ENCODE results near the gene PTPRD.

PTPRD gene

DNA sequence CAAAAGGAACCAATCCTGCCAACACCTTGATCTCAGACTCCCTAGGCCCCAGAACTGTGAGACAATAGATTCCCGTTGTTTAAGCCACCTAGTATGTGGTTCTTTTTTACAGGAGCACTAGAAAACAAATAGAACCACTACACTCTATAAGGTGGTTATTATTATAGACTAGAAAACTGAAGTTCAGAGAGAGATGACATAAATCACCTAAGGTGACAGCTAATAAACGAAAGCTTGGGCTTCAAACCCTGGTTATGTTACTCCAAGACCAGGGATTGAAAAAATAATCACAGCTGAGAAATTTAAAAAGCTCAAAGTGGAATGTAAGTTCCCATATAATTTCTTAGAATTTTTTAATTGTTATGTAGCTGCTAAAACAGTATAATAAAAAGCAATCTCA lies 2097.1 kb downstream of the PTPRD start:
- no peak for DNase-seq (ENCODE audit: low read depth)

DNA sequence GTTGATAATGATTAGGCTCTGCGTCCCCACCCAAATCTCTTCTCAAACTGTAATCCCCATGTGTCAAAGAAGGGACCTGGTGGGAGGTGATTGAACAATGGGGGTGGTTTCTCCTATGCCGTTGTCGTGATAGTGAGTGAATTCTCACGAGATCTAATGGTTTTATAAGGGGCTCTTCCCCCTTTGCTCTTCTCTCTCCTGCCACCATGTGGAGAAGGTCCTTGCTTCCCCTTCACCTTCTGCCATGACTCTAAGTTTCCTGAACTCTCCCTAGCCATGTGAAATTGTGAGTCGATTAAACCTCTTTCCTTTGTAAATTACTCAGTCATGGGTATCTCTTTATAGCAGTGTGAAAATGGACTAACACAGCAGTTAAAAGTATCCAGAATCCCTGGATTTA lies 2098.0 kb downstream of the PTPRD start:
- no peak for DNase-seq (ENCODE audit: low read depth)

GRCh38 chr9:8508671-8509290 lies 2104.0 kb downstream of the PTPRD start:
- DNase-seq (ENCODE audit: low read depth) = no peak

GRCh38 chr9:8494571-8494970 lies 2118.2 kb downstream of the PTPRD start:
- DNase-seq (ENCODE audit: low read depth) = no peak

DNA sequence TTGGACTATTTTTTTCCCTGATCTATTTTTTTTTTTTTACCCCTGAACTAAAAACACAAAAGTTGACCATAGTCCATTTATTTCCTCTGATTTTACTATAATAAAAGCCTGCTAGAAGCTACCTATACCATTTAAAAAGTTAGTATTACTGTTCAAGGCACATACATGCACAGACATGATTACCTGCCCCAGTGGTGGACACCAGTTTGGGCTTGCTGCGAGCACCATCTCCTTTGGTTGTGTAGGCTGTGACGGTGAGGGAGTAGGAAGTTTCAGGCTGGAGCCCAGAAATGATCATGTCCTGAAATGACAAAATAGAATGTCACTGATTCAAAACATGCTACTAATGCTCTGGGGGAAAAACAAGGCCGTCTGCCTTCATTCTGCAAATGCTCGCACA lies 2120.1 kb downstream of the PTPRD start:
- DNase-seq (ENCODE audit: low read depth) = no peak

DNA sequence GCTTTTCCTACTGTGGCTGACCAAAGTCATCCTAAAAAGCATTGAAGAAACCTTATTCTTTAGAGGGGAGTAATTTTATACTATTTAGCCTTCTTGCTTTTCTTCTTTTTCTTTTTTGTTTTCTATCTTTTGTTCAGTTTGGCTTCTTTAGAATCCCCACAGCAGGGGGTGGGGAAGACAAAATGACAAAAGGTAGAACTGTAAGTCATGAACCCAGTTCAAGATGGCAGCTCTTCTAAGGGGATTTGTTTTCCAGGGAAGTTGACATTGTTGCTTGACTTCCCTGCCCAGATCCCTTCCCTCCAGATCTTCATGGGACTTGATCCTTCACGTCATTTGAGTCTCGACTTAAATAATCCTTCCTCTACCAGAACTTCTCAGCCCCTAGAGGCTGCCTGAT lies 2120.8 kb downstream of the PTPRD start:
- DNase-seq (ENCODE audit: low read depth) = no peak

DNA sequence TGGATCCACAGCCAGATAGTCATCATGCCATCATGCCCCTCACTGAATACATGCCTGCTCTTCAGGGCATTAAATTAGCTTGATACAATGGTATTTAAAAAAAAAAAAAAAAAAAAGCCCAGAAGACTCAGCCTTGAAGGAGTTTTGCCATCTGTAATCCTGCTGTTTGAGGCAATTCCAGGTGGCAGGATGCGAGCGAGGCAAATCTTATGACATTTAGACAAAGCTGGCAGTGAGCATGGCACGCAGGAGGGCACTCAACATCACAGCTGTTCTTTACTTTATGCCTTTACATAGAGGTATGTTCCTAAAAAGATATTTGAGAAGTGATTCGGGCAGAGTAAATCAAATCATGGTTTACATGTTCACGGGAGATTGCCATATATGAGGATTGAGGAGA lies 2121.2 kb downstream of the PTPRD start:
- DNase-seq (ENCODE audit: low read depth) = no peak

- DNase-seq (ENCODE audit: low read depth) = no peak
Measured at GRCh38 chr9:8489835-8490234, 2123.0 kb downstream of the PTPRD start.

GRCh38 chr9:8486095-8486494 lies 2126.7 kb downstream of the PTPRD start:
- DNase-seq (ENCODE audit: low read depth) = no peak

DNA sequence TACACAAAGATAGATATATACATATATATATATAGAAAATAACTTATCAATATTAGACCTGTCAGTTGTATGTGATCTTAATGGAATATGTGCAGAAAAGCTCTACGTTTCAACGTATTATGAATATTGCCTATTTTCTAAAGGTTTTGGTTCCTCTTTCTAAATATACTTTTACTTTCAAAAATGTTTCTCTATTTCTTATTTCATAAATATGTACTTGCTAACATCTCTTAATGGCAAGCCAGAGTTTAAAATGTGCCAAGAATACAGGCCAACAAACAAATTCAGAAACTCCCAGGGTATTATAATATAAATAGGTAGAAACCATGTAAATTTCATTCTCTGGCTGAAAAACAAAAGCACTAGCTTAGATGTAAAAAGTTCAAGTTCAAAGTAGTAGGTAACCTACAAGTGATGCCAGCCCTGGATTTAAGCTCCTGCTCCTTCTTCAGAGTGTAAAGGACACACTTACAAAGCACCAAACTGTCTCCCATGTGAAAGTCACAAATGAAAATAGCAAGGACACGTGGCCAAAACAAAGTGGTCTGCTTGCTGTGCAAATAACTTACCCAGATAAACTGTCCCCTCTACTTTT lies 2128.1 kb downstream of the PTPRD start:
- DNase-seq (ENCODE audit: low read depth) = no peak

- no peak for DNase-seq (ENCODE audit: low read depth)
Measured at GRCh38 chr9:8477450-8477849, 2135.4 kb downstream of the PTPRD start.

GRCh38 chr9:8474937-8475336 lies 2137.9 kb downstream of the PTPRD start:
- no peak for DNase-seq (ENCODE audit: low read depth)

DNA sequence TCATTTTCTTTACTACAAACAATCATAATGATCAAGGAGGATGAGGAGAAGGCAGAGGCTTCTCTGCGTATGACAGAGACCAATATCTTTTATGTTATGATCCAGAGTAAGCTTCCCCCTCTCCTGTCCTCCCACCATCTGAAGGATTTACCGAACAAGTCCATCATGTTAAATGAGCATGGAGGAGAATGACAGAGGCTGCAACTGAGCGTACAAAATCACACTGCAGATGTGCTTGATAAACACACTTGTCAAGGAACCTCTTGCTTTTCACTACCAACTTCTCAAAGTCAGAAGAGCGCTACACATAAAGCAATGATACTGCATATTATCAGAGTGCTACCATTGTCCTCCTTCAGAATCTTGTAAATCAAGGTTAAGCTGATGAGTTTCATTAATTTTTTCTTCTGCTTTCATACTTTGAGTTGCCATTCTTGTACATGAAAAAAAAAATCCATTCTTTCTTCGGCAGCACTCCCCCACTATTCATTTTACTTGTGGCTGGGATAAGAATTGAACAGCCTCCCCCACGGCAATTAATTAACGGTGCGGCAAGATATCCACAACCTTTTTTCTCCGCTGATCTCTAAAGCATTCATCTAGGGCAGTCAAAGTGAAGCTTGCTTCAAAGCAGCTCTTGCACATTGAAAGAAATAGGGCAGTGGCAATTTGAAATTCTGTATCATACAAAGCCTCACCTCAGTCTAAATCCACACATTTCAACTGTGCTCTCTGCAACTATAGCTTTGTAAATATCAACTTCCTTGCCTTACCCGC lies 2139.4 kb downstream of the PTPRD start:
- DNase-seq (ENCODE audit: low read depth) = no peak

GRCh38 chr9:8468045-8468637 lies 2144.7 kb downstream of the PTPRD start:
- DNase-seq (ENCODE audit: low read depth) = no peak

DNA sequence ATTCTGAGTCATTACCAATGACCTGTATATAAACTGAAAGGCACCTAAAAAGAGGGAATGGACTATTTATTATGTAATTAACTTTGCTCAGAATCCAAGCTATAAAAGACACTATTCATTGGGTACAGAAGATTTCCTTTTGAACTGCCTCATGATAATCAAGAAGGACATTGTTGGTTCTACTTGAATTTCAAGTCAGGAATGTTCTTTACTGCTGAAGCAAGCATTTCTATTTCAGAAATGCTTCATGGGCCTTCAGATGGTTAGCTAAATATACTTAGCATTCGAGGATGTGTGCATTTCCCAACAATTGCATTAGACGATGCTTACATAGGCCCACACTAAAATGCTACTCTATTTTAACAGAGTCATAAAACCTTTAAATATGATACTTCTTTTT lies 2155.0 kb downstream of the PTPRD start:
- no peak for DNase-seq (ENCODE audit: low read depth)

- no peak for DNase-seq (ENCODE audit: low read depth)
Measured at GRCh38 chr9:8457055-8457454, 2155.7 kb downstream of the PTPRD start.

GRCh38 chr9:8456344-8456743 lies 2156.5 kb downstream of the PTPRD start:
- no peak for DNase-seq (ENCODE audit: low read depth)

DNA sequence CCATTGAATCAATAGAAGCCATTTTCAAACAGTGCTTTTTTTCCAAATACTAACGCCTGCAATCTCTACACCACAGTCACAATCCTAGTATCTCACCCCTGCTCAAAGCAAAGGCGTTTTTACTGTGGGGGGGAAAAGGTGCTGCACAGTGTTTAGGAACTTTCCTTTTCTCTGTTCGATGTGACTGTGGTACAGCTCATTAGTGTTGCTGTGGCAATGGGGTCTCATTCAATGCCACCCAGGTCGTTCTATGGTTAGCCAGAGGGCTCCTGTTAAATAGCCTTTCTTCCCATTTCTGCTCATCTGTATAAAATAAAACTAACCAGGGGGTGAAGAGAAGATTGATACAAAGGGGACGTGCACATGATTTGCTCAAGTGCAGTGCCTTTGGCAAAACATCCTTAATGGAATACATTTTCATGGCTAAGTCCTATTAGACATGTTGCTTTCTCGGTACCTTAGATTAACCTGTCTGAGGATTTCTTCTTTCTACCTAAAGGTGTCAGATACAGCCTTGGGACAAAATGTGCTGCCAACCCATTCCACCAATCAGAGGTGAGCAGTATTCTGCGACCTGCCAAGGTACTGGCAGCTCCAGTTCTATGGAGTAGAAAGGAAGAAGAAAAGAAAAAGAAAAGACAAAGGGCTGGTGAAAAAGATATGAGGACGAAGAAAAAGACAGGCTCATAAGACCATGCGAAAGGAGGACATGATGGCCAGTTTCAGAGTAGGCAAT lies 2161.8 kb downstream of the PTPRD start:
- no peak for DNase-seq (ENCODE audit: low read depth)

GRCh38 chr9:8448226-8448625 lies 2164.6 kb downstream of the PTPRD start:
- no peak for DNase-seq (ENCODE audit: low read depth)

GRCh38 chr9:8447601-8448000 lies 2165.2 kb downstream of the PTPRD start:
- DNase-seq (ENCODE audit: low read depth) = no peak

DNA sequence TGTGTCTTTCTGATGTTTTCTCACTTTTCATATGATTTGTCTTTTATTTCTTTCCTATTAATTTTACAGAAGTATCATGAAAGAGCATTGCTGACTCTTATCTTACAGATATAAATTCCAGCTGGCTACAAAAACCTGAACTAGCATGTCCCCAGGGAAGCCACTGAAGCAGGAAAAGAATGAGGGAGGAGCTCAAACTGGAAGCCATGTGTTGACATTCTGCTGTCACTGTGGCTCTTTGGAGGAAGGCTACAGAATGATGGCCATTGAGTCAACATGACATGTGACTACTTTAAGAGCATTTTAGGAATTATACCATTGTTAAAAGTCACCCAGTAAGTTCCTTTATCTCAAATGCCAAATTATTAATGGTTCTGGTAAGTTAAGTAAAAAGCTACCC lies 2174.9 kb downstream of the PTPRD start:
- no peak for DNase-seq (ENCODE audit: low read depth)

DNA sequence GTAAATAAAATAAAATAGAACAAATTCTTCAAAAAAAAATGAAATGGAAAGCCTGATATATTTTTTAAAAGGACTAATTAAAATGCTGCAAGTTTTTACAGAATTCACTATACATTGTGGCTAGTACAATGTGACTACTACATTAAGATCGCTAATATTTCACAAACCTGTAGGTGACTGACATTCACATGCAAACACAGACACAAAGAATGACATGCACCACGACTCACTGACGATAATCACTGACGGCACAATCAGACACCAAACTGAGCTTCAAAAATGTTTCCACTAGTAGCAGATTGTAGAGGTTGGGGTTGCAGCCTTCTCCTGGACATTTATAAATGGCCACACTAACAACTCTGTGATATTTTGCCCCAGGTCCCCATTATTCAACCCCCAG lies 2175.5 kb downstream of the PTPRD start:
- no peak for DNase-seq (ENCODE audit: low read depth)

All from GM04504 (cell line).